GM21528 (cell line): Measurements from ENCODE around the gene PPP2R3B.
A peak's percentile ranks its signal among the peaks of the same experiment; 100 is the strongest.
"Not testable (repeated sequence)": the region's sequence is repeated elsewhere in the genome, so short reads cannot be mapped to it uniquely, and the experiment has no call there.

Experiments
- ATAC-seq: cut with Tn5 transposase; IDR thresholded peaks from one replicate; pipeline ENCODE4 v1.9.1; 2021; ENCODE audit warnings: mild to moderate bottlenecking, moderate library complexity; ENCODE audit not compliant: unreplicated experiment, low FRiP score

PPP2R3B gene

GRCh38 chrX:329291-329910 lies 57.3 kb downstream of the PPP2R3B start:
- ATAC-seq, result no peak

GRCh38 chrX:327660-328126 lies 59.0 kb downstream of the PPP2R3B start:
- ATAC-seq, result no peak

DNA sequence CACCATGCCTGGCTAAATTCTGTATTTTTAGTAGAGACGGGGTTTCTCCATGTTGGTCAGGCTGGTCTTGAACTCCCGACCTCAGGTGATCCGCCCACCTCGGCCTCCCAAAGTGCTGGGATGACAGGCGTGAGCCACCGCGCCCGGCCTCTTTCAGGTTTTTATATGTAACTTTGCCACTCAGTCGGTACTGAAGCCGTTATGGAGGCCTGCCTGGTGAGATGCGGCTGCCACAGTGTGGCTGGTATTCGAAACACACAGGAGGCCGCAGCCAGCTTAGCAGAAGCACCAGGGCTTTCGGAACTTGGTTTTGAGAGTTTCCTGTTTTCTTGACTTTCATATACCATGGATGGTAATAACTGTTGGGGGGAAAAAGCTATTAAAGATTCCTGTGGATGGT lies 62.0 kb downstream of the PPP2R3B start:
- not testable (repeated sequence) for ATAC-seq

GRCh38 chrX:323721-324628 lies 62.7 kb downstream of the PPP2R3B start:
- no peak for ATAC-seq

DNA sequence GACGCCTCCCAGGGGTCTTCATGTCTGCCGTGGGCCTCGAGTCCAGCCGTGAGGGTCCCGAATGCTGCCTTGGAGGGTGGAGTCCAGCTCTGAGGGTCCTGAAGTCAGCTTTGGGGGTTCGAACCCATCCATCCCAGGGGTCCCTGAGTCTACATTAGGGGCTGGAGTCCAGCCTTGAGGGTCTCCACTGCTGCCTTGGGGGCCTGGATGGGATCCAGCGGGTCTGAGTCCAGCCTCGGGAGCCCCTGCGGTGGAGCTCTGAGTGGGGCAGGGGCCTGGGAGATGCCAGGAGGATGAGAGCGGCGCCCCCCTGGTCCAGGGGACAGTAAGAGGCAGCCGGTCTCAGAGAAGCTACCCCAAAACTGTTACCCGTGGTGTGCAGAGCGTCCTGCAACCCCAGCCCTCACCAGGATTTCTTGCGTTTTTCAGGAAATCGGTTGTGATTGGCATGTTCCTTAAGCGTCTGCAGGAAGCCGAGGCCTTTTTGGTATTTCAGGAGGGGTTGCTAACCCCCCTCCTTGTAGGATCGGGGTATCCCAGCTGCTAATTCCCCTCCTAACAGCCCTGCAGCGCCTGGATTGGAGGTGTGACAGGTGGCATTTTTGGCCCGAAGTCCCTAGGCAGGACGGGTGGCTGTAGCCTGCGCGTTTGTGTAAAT lies 66.5 kb downstream of the PPP2R3B start:
- no peak for ATAC-seq

GRCh38 chrX:319579-320125 lies 67.1 kb downstream of the PPP2R3B start:
- ATAC-seq, result no peak

GRCh38 chrX:318739-319578 lies 67.7 kb downstream of the PPP2R3B start, which contains the start of gene GTPBP6:
Gene GTPBP6 (minus strand): TSS chrX:318796. CDS start chrX:318787, 9 bp downstream.
- peak; percentile 81 for ATAC-seq

DNA sequence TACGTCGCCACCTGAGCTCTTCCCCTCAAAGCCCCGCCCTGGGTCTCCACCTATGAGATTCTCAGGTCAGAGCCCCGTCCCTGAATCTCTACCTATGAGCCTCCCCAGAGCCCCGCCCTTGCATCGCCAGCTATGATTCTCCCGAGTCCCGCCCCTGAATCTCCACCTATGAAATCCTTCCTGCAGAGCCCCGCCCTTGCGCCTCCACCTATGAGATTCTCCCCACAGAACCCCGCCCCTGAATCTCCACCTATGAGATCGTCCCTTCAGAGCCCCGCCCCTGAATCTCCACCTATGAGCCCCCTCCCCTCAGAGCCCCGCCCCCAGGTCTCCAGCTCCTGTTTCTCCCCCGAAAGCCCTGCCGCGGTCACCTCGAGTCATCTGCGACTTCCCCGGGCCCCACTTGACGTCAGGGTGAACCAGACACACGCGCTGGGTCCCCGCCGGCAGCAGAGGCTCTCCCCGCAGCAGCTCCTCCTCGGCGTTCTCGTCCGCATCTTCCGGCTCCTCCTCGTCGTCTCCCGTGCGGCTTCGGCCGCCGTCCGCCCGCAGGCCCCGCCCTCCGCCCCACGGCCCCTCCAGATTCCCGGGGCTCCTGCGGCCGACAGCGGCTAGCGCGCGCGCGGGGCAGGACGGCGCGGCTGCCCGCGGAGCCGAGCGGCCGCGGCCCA lies 68.5 kb downstream of the PPP2R3B start:
- peak; percentile 62 for ATAC-seq

- ATAC-seq, result no peak
Observed at GRCh38 chrX:317424-318067, 69.2 kb downstream of the PPP2R3B start.

DNA sequence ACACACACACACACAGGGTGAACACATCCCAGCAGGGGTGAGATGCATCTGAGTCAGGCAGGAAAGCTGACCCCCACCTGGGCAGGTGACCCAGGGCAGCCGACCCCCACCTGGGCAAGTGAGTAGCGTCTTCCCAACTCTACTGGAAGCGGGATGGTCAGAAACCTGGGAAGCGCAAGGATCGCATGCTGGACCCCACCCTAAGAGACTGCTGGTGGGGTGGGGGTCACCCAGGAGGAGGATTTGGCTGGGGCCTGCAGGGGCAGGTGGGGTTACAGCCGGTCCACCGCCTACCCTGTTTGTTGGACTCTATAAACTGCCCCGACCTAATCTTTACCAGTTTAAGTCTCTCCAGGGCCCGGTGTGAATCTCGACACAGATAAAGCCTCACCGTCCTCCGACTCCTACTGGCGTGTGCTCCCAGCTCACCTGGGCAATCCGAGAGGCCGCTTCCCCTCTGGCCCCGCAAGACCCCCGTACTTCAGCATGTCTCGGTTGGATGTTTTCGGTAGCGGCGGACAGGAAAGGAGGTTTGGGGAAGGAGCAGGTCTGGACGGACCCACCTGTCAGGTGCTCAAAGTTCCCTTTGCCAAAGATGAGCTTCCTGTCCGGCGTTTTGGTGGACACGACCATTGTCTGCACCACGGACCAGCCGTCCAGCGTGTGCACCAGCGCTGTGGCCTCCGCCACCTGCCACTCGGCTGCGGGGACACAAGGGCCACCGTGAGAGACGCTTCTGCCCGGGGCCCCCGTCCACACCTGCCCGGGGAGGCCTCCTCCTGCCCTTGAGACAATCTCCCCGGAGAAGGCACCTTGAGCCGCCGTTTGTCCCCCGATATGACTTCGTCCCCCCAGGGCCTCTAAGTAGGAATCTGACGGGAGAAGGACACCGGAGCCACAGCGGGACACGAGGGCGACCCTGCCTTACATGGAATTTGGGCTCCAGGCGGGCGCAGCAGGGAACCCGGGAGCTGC lies 70.1 kb downstream of the PPP2R3B start:
- ATAC-seq, result no peak

DNA sequence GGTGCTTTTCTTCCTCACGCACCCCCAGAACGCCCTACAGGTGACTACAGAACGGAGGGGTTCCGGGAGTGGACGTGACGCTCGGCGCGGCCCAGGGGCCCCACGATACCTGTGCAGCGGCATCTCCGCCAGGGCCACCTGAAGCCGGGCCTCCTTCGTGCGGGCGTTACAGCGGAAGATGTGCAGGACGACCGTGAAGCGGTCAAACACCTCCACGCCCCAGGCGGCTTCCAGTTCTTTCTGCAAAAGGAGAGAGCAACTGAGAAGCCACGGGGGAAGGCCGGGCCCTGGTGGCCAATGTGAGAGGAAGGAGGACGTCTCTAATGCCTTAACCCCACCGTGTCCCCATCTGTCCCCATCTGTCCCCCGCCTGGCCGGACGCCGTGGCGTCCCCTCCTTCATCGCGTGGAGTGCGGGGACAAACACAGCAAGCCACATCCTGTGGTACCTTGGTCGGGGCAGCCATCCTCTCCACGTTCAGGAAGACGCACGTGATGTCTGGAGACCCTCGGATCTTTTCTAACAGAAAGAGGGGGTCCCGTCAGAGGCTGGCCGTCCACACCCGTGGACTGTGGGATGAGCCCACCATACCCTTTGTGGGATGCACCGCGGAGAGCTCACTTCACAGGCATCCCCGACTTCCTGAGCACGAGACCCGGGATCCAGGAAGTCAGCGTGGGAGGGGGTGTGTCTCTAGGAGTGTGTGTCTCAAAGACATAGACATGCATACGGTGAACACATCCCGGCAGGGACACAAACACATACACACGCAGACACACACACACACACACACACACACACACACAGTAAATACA lies 71.7 kb downstream of the PPP2R3B start:
- no peak for ATAC-seq

DNA sequence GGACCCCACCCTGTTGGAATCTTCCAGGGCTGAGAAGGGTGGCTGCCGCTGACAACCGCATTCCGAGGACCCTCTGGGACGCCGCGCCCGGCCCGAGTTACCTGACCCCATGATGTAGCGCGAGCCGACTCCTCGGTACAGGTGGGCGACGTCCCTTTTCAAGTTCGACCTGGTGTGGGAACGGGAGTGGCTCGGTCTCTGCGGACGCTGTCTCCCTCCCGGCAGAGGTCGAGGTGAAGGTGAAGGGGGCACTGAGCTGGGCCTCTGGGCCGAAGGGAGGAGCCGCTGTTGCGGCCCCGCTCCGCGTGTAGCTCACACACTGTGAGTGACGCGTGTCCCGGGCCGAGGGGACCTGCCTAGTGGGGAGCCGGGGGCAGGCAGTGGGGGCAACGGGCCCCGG lies 72.7 kb downstream of the PPP2R3B start:
- no peak for ATAC-seq

GRCh38 chrX:313546-313945 lies 73.2 kb downstream of the PPP2R3B start:
- ATAC-seq, result no peak

GRCh38 chrX:312621-313331 lies 73.9 kb downstream of the PPP2R3B start:
- ATAC-seq, result no peak

- no peak for ATAC-seq
Observed at GRCh38 chrX:311156-312129, 75.3 kb downstream of the PPP2R3B start.
